Gastroesophageal sphincter (tissue), 4 donors: Measurements from ENCODE around the gene PI4KB. TPM values are rescaled to one million over a fixed set of nuclear protein-coding genes. Genes with fewer than 3 reads are reported as not detected.

Source experiments
- ATAC-seq: fragments of 150-250 bp; one replicate; pipeline ENCODE4 v1.9.1; 2016; ENCODE audit warnings: mild to moderate bottlenecking, moderate library complexity
- H3K27ac ChIP-seq, 4 donors: fragments of 200-600 bp; sonication (generic) in 3 of 4; 1 replicate in 3 of 4; 2 replicates in 1 of 4; pipeline ENCODE4 v1.5.1; 2016 to 2019
- H3K27me3 ChIP-seq: fragments of 200-600 bp; sonication (generic); one replicate; pipeline ENCODE4 v1.5.1; 2019
- H3K36me3 ChIP-seq, 2 donors: fragments of 200-600 bp; sonication (generic); one replicate each; pipeline ENCODE4 v1.5.1; 2019; ENCODE audit warnings: control low read depth in 1 of 2
- H3K4me1 ChIP-seq, 3 donors: fragments of 200-600 bp; sonication (generic); 1 replicate in 2 of 3; 2 replicates in 1 of 3; pipeline ENCODE4 v1.5.1; 2016 to 2019; ENCODE audit warnings: control low read depth in 2 of 3
- H3K4me3 ChIP-seq, 2 donors: fragments of 200-600 bp; sonication (generic); one replicate each; pipeline ENCODE4 v1.5.1; 2019; ENCODE audit warnings: mild to moderate bottlenecking in 1 of 2, moderate library complexity in 1 of 2
- H3K9me3 ChIP-seq, 3 donors: fragments of 200-600 bp; sonication (generic); one replicate each; pipeline ENCODE4 v1.5.1; 2017 to 2019; ENCODE audit warnings: control low read depth in 2 of 3
- CTCF ChIP-seq, 4 experiments: fragments of 200-600 bp in 2 of 4; fragments of 450-650 bp in 2 of 4; sonication (generic) in 1 of 4; IDR thresholded peaks; one replicate each; pipeline ENCODE4 v1.5.1; 2017 to 2019; ENCODE audit warnings: antibody characterized with exemption in 4 of 4, mild to moderate bottlenecking in 2 of 4, moderate library complexity in 2 of 4
- EP300 ChIP-seq: sonication (generic); formaldehyde crosslinking; IDR thresholded peaks from one replicate; pipeline ENCODE4 v1.6.1; 2017; ENCODE audit warnings: antibody characterized with exemption, mild to moderate bottlenecking
- POLR2A ChIP-seq, 2 donors: fragments of 450-650 bp; IDR thresholded peaks; one replicate each; pipeline ENCODE4 v1.6.1; 2017; ENCODE audit warnings: antibody characterized with exemption in 2 of 2, mild to moderate bottlenecking in 2 of 2, moderate library complexity in 1 of 2
- POLR2AphosphoS5 ChIP-seq: sonication (generic); formaldehyde crosslinking; IDR thresholded peaks from one replicate; pipeline ENCODE4 v1.6.1; 2017; ENCODE audit warnings: antibody characterized with exemption
- WGBS, 2 donors: methylation state at CpG; one replicate each; pipeline ENCODE4 v1.1.5; 2018; ENCODE audit warnings: low coverage in 1 of 2; 5-methylcytosine and 5-hydroxymethylcytosine counted together
- total RNA-seq, 4 donors: library from RNA; depleted of rRNA; stranded (reverse); fragments of >200 nt; gene quantifications; one replicate each; pipeline ENCODE4 v1.1.0, GENCODE V29; 2016

The PI4KB gene
- total RNA-seq, 4 donors from 2014 or later = 95.0 to 104 (median 97.9) TPM

GRCh38 chr1:151326619-151327222, 495 bp downstream of the PI4KB start:
- Histone ChIP-seq H3K4me1 (peaks cover 0 to 61% (median 26%) of the 10 kb centered on the region in 3 donors), H3K36me3 (peaks cover 0 to 39% of the 10 kb centered on the region in 2 donors), H3K4me3 (peak overlapping the region; percentile 87 to 89), H3K27ac (peak overlapping the region; percentile 90 to 95 (median 92)), H3K9me3 (no peaks in the 10 kb centered on the region), H3K27me3 (no peaks in the 10 kb centered on the region)
- peak; percentile 41 for ATAC-seq
- 1% methylated on average over 12 of the region's 12 CpGs for WGBS, 2 donors
- no peak for TF ChIP-seq POLR2AphosphoS5
- TF ChIP-seq POLR2A (IDR thresholded peaks at IDR 0.05) = no peak
- no peak for TF ChIP-seq CTCF (IDR thresholded peaks at IDR 0.05)
- TF ChIP-seq EP300 = no peak

- H3K4me1 ChIP-seq = peaks cover 0 to 68% (median 26%) of the 10 kb centered on the region in 3 donors
- H3K4me3 ChIP-seq = peak overlapping the region; percentile 87 to 89
- WGBS, 2 donors = 5% methylated on average over 5 of the region's 5 CpGs
- no peak for ATAC-seq
- H3K27ac ChIP-seq = peak overlapping the region in 3 of 4 donors; percentile 92 to 95 (median 93)
- no peaks in the 10 kb centered on the region for H3K27me3 ChIP-seq
- H3K36me3 ChIP-seq = peaks cover 0 to 48% of the 10 kb centered on the region in 2 donors
- TF ChIP-seq CTCF (IDR thresholded peaks at IDR 0.05) = no peak
- no peak for TF ChIP-seq POLR2A (IDR thresholded peaks at IDR 0.05)
- TF ChIP-seq EP300 = no peak
- TF ChIP-seq POLR2AphosphoS5 = no peak
- no peaks in the 10 kb centered on the region for H3K9me3 ChIP-seq
These were observed 1.4 kb downstream of the PI4KB start for GRCh38 chr1:151325646-151326429.

- Histone ChIP-seq H3K4me1 (peaks cover 0 to 74% (median 26%) of the 10 kb centered on the region in 3 donors), H3K27ac (peak overlapping the region in 2 of 4 donors; percentile 24 to 93), H3K36me3 (peaks cover 0 to 53% of the 10 kb centered on the region in 2 donors), H3K27me3 (no peaks in the 10 kb centered on the region), H3K9me3 (no peaks in the 10 kb centered on the region), H3K4me3 (no peak overlapping the region)
- TF ChIP-seq EP300 (no peak), POLR2A (IDR thresholded peaks at IDR 0.05) (no peak), POLR2AphosphoS5 (no peak), CTCF (IDR thresholded peaks at IDR 0.05) (no peak)
- ATAC-seq = no peak
- WGBS, 2 donors = 67% methylated on average over 5 of the region's 7 CpGs
These were observed 2.0 kb downstream of the PI4KB start for GRCh38 chr1:151325231-151325630.

GRCh38 chr1:151324390-151324930, 2.8 kb downstream of the PI4KB start:
- no peaks in the 10 kb centered on the region for H3K9me3 ChIP-seq
- no peak overlapping the region for H3K4me3 ChIP-seq
- no peak for TF ChIP-seq POLR2AphosphoS5
- no peak for TF ChIP-seq EP300
- no peak for TF ChIP-seq CTCF (IDR thresholded peaks at IDR 0.05)
- TF ChIP-seq POLR2A (IDR thresholded peaks at IDR 0.05) = no peak
- no peak for ATAC-seq
- H3K27ac ChIP-seq = no peak overlapping the region
- H3K27me3 ChIP-seq = no peaks in the 10 kb centered on the region
- H3K36me3 ChIP-seq = peaks cover 0 to 60% of the 10 kb centered on the region in 2 donors
- WGBS, 2 donors = 82 to 93% methylated on average over 2 to 3 of the region's 4 CpGs
- H3K4me1 ChIP-seq = peaks cover 0 to 82% (median 26%) of the 10 kb centered on the region in 3 donors
